GM18858 (cell line): ENCODE results near the gene ARHGEF38.
"Not testable (repeated sequence)": the region's sequence is repeated elsewhere in the genome, so short reads cannot be mapped to it uniquely, and the experiment has no call there.

Experiments used
- ATAC-seq: cut with Tn5 transposase; IDR thresholded peaks from one replicate; pipeline ENCODE4 v1.9.1; 2021; ENCODE audit not compliant: unreplicated experiment

ARHGEF38 gene

DNA sequence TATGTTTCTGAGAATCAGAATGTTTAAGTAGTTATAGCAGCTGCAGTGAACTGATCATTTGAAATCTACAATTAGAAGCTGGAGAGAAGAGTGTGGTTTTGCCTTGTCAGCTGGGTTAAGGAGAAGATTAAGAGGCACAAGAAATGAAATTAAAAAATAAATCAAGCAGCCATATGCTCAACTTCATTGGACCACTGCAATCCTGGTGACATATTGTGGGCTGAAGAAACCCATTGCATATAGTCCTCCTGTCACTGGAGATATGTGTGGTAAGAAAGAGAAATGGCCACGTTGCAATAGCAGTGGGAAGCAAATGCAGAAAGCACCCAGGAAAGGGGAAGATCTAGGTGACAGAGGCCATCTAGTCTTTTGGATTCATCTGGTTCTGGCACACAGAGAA is 93.0 kb downstream of the ARHGEF38 start:
- ATAC-seq = no peak

DNA sequence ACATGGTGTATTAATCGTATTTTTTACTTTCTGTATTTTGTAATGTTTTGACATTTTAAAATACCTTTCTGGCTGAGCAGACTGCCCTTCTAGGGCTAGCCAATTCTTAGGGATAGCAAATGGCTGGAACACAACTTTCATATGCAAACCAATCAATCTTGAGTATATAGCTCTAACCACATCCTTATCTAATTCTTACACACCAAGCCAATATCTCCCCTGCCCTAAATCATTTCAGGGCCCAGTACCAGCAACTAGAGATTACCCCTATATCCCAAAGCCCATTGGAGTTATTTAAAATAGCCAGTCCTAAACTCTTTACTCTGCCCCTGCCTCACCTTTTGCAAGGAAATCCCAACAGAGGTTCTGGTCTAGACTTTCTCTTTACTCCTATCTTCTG is 97.8 kb downstream of the ARHGEF38 start:
- ATAC-seq = no peak

DNA sequence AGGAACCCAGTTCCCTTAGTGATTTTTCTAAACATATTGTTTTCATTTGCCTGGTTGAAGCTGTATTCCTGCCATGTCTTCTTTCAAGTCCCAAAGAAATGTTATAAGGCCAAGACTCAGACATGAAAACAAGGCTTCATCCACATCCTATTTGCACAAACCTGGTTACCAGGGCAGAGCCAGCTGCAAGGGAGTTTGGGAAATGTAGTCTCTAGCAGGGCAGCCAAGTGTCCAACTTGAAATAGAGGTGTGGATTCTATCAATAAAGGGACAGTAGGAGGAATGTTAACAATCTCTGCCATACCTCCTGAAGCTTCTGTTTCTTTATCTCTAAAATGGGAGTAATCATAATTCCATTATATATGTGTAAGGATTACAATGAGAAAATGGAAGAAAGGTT is 99.5 kb downstream of the ARHGEF38 start:
- ATAC-seq = no peak

DNA sequence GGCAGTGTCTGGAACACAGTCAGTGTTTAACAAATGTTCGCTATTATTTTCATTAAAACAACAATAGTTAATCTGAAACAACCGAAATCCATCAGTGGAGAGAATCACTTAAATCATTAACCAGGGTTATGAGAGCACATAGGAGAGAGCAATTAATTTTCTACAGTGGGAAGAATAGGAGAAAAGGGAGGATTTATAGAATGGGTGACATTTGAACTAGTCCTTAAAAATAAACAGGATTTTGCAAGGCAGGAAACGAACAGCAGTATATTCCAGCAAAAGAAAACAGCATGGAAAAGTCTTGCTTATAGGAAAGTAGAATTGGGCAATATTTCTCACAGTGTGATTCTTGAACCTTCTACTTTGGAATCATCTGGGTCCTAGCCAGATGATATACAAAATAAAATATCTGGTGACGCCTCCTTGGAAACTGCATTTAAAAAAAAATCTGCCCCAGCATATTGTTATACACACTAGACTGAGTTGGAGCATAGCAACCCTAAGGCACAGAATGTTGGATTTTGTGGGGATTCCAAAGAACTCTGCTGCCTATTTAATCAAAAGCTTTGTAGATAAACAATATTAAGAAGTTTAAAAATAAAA is 100.0 kb downstream of the ARHGEF38 start:
- no peak for ATAC-seq

DNA sequence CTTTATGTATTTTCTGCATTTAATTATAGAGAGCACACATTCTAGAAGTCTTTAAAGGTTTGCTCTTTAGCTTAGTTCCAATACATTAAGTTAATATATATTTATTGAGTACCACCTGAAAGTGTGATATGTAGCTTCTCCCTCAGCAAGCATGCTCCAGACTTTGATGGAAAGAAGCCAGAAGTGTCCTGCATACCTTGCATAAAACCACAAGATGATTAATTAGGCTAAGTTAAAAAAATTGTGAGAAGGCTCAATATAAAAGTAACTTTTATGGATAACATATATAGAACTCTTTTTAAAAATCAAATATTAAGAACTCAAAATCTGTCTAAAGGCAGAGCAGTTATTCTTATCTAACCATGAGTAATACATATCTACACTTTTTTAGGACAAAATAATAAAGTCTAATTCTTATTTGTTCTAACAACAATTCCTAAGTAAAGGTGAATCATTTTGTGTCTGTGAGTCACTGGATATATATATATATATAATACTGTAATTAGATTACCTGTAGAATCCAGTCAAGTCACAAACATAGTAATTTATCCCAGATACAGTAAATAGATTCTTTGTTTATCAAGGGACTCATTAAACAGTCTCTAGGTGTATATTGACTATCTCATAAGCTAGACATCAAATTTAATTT is 104.8 kb downstream of the ARHGEF38 start:
- no peak for ATAC-seq

DNA sequence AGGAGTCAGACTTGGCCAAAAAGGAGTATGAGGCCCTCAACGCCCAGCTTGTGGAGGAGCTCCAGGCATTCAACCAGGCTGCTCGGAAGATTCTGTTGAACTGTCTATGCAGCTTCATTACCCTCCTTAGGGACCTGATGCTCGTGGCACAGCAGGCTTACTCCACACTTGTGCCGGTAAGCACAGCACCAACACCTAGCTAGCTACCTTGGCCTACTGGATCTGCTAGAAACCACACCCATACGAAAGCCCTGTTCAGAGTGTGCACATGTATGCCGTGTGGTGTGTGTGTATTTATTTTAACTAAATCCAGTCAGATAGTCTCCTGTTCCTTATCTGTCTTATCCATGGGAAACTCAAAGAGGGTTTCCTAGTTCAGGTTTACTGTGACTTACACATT is 106.8 kb downstream of the ARHGEF38 start:
- no peak for ATAC-seq

DNA sequence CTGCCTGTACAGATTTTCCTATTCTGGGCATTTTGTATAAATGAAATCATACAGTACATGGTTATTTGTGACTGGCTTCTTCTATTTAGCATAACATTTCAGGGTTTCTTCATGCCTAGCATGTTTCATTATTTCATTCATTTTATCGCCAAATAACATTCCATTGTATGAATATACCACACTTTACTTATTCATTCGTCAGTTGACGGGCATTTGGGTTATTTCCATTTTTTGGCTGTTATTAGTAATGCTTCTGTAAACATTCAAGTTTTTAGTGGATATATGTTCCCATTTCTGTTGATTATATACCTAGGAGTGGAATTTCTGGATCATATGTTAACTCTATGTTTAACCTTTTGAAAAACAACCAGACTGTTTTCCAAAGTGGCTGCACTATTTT is 108.6 kb downstream of the ARHGEF38 start:
- no peak for ATAC-seq

DNA sequence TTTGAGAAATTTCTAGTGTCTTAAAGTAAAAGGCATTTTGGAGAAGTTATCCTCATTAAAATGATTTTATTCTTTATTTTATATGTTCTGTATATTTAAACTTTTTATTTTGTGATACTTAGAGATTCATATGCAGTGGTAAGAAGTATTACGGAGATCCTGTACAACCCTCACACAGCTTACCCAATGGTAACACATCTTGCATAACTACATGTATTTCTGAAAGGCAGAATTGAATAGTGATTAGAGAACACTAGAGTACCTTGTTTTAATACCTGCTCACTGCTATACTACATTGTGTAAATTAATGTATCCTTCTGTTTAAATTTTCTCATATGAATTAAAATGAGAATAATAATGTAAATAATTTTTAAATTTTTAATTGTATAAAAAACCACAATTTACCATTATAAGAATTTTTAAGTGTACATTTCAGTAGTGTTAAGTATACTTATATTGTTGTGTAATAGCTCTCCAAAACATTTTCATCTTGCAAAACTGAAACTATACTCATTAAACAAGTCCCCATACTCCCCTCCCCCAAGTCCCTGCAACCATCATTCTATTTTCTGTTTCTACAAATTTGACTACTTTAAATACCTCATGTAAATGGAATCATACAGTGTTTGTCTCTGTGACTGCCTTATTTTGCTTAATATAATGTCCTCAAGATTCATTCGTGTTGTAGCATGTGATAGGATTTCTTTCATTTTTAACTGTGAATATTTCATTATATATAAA is 110.7 kb downstream of the ARHGEF38 start:
- no peak for ATAC-seq

DNA sequence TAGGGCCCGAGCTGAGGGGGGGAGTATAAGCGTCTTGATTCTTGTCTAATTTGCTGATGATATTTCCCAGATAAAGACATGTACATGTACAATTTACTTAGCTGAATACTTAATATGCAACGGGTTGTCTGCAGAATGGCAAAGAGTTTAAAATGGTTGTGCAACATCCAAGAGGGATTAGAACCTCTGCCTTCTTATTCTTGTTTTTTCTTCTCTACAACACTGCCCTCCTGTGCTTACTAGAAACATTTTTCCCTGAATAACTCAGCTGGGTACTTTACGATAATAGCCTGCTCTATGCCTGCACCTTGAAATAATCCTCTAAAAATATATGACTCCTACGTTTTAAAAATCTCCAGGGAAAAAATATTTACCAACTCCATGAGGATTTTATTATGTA is 114.3 kb downstream of the ARHGEF38 start:
- ATAC-seq = no peak

DNA sequence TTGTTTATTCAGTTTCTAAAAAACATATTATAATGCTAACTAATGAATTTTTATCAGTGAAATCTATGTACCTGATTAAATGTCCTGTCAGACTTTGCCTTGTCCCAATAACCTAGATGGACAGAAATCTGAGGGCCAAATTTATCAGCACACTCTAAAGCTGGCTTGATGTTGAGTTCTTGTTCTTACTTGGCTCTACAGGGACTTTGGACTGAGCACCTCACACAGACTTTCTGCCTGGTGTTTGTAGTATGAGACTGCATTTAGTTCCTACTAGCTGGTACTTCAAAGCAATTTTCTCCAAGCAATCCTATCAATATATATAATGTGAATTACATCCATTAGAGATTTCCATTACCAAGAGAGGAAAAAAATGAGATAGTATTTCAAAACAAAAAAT is 118.3 kb downstream of the ARHGEF38 start:
- ATAC-seq = no peak

DNA sequence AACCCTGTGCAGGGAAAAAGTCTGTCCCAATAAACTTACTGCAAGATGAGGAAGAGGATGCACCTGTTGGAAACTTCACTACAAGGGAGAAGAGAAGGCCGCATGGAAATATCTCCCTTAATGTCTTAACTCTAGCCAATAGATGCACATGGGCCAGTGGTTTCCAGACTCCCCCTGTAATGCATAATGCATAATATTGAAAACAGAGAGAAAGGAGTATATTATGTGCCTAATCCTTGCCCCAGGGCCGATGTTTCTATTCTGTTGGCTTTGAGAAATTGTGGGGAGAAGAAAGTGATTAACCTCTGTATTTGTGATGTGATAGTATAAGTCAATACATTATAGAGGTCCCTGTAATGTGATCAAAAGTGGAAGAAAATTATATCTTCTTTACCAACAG is 118.9 kb downstream of the ARHGEF38 start:
- ATAC-seq = no peak

DNA sequence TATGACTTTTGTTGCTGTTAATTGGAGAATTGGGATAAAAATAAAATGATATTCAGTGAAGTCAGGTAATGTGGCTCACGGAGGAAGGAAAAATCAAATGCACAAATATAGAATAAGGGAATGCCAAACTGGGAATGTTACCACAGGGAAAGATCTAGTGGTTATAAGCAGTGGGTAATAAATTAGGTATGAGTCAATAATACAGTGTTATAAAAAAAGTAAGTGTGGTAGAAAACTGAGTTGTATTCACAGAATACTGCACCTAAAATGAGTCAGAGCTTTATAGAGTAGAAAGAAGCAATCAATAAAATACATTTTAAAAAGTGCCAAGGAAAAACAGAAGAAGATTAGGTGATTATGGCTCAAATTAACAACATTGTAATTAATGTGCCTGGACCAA is 121.6 kb downstream of the ARHGEF38 start:
- no peak for ATAC-seq

DNA sequence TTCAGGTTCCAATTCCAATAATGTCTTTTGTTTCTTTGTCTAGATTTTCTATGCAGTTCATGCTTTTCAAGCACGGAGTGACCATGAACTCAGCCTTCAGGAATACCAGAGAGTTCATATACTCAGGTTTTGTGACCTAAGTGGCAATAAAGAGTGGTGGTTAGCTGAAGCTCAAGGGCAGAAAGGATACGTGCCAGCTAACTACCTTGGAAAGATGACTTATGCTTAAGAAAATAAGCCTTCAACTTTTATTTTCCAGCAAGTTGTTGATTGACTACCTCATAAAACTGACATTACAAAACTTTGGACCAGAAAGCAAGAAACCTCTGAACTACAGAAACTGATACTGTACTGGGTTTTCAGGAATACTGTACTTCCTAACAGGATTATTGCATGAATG is 125.3 kb downstream of the ARHGEF38 start:
- ATAC-seq = no peak

DNA sequence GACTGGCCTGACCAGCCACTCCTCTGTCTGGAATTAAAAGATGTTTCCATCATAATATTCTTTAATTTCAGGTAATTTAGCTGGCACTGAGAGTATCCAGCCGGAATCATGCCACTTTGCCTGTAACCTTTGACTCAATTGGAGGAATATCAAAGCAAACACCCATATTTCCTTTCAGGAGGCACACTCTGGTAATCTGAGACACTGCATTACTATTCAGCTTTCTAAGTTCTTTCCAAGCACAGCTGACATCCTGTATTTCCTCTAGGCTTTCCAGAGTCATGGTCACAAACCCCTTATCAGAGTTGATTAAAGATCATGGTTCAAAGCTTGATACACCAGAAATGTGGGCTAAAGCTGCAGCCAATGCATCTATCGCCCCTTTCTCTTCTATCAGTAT is 126.8 kb downstream of the ARHGEF38 start:
- ATAC-seq = no peak

DNA sequence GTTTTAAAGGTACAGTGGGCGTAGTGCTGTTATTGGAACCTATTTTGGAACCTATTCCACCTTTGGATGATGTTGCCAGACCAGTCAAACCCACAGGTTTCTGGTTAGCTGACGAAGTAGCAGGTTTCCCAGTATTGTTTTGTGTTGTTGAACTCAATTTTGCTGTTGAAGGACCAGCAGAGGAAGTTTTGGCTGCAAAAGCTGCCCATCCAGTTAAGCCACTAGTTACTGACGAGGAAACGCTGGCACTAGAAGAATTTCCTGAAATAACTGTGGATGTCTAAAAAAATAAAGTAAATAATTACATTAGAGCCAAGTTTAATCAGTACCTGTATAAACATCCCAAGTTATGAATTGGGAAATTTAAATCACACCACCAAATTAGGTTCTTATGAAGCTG is 130.6 kb downstream of the ARHGEF38 start:
- ATAC-seq = no peak

DNA sequence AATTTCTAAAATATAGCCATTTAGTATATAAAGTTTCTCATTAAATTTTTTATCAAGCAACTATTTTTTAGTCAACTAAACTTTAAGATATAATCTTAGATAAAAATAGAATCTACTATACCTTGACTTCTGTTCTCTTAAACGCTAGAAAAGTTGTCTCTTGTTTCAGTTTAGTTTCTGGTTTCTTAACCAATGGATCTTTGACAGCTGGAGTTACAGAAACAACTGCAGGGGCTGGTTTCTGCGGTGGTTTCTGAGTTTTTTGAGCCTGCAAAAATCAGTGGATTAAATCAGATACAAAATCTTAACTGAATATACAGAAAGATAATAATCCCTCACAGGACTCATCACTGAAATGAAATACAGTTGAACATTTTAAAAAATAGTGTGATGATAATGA is 134.2 kb downstream of the ARHGEF38 start:
- no peak for ATAC-seq

DNA sequence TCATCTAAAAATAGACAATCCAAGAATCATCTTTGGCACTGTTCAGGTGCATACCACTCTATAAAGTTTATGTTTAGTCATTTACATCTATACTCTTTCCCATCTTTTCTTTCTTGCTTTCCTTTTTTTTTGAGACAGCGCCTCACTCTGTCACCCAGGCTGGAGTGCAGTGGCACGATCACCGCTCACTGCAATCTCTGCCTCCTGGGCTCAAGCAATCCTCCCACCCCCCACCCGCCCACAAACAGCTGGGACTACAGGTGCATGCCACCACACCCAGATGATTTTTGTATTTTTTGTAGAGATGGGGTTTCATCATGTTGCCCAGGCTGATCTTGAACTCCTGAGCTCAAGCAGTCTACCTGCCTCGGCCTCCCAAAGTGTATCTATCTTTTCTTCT is 142.4 kb downstream of the ARHGEF38 start:
- ATAC-seq = not testable (repeated sequence)

DNA sequence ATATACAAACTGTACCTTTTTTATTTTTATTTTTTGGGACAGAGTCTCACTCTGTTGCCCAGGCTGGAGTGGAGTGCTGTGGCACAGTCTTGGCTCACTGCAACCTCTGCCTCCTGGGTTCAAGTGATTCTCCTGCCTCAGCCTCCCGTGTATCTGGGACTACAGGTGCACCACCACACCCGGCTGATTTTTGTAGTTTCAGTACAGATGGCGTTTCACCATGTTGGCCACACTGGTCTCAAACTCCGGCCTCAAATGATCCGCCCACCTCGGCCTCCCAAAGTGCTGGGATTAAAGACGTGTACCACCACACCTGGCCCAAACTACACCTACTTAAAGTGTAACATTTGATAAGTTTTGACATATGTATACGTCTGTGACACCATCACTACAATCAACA is 143.4 kb downstream of the ARHGEF38 start:
- ATAC-seq = not testable (repeated sequence)

DNA sequence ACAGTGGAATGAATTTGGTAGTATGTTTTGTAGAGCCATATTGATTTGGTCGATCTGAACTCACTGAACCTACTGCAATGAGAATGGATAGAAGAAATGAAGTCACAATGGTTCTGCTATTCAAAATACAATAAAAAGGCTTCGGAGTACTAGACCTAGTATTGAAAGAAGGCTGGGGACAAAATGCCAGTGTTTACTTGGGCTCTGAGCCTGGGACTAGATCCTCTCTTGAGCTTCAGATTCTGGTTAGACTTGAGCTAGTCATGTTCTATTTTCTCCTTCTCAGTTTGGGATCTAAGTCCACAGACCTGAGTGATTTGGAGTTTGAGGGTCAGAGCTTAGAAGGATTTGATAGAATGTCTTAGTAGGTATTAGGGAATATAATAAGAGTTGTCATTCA is 146.2 kb downstream of the ARHGEF38 start:
- no peak for ATAC-seq

DNA sequence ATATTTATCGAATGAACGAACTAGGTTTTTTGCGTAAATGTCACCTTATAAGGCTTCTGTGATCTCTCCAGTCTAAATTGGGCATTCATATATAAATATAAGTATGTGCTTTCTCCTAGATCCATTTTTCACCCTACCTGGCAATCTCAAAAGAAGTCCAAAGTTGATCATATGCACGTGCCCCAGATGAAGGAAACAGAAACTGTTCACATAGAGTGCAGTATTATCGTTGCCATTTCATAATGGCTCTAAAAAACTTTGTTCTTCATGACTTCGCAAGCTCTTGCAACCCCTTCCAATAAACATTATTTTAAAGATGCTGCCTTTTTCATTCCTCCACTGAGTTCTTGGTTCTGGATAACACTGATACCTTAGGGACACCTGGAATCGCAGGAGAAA is 155.4 kb downstream of the ARHGEF38 start:
- ATAC-seq = no peak

DNA sequence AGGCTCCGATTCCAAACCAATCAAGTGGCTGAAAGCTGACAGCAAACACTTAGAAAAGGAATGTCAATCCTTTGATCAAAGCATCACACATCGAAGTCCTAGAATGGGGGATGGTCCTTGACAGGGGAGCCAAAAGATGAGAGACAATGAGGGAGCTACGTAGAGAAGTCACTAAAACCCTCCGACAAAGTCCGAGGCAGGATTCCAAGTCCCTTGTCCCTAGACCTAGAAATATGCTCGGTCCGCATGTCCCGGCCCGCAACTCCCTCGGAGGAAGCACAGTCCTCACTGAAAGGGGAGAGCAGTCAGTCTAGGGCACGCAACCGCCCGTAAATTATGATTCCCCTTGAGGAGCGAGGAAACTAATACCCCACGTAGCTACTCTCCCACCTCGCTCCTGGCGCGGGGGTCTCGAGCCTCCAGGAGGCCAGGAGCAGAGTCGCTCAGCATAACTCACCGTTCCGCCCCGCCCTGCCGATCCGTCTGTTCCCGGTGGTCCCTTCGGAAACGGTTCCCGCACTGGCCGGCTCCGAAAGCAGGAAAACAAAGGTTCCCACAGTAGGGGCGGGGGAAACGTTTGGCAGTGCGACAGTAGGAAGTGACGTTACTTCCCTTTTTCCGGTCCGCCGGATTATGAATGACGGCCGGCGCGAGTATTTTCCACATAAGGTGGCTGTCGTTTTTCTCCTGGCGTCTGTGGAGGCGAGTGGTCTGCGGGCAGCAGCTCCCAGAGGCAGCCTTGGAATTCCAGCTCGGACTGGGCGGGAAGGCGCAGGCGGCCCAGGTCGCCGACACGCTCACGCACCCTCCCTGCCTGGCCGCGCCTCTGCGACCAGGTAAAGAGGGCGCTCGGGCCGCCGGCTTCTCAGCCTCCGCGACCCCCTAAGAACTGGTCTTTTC is 156.0 kb downstream of the ARHGEF38 start, which contains the start of the genes GSTCD and INTS12:
GSTCD (plus strand) TSS at position 604 of the 900 bp plus-strand sequence. CDS start 8,830 bp downstream, outside the sequence.
INTS12 (minus strand) TSS at position 509 of the 900 bp plus-strand sequence. CDS start 8,684 bp downstream, outside the sequence.
- peak; percentile 61 for ATAC-seq
